H9 (cell line): Measurements from ENCODE around the gene RPL35. TPM values are rescaled to one million over a fixed set of nuclear protein-coding genes. Genes with fewer than 3 reads are reported as not detected.

ENCODE experiments used
- DNase-seq: peaks from one replicate; pipeline ENCODE4 v3.0.0-alpha.2; 2017
- H2AFZ ChIP-seq: one replicate; pipeline ENCODE4 v1.6.1; 2013; ENCODE audit warnings: mild to moderate bottlenecking, low read length, control low read depth, moderate library complexity
- H2AK5ac ChIP-seq: 2 replicates; pipeline ENCODE4 v1.6.1; 2013; ENCODE audit warnings: low read length, control low read depth, mixed read lengths; ENCODE audit not compliant: insufficient read length
- H2BK120ac ChIP-seq: one replicate; pipeline ENCODE4 v1.6.1; 2013; ENCODE audit warnings: low read depth, mild to moderate bottlenecking, low read length, control low read depth, inconsistent platforms; ENCODE audit not compliant: poor library complexity, severe bottlenecking
- H2BK12ac ChIP-seq: 2 replicates; pipeline ENCODE4 v1.6.1; 2013; ENCODE audit warnings: low read length, control low read depth, mixed read lengths, low read depth; ENCODE audit not compliant: insufficient read length
- H2BK15ac ChIP-seq: 2 replicates; pipeline ENCODE4 v1.6.1; 2013; ENCODE audit warnings: low read depth, low read length, control low read depth
- H2BK20ac ChIP-seq: one replicate; pipeline ENCODE4 v1.6.1; 2013; ENCODE audit warnings: low read depth, mild to moderate bottlenecking, low read length, control low read depth, inconsistent platforms; ENCODE audit not compliant: poor library complexity, severe bottlenecking
- H2BK5ac ChIP-seq: 2 replicates; pipeline ENCODE4 v1.6.1; 2013; ENCODE audit warnings: low read length, control low read depth, mixed read lengths; ENCODE audit not compliant: insufficient read length
- H3K14ac ChIP-seq: 2 replicates; pipeline ENCODE4 v1.6.1; 2013; ENCODE audit warnings: low read length, control low read depth; ENCODE audit not compliant: insufficient read depth
- H3K18ac ChIP-seq: 2 replicates; pipeline ENCODE4 v1.6.1; 2013; ENCODE audit warnings: low read depth, mild to moderate bottlenecking, mixed read lengths, low read length, control low read depth; ENCODE audit not compliant: insufficient read length
- H3K23ac ChIP-seq: 2 replicates; pipeline ENCODE4 v1.6.1; 2013; ENCODE audit warnings: low read length, control low read depth, mixed read lengths, low read depth; ENCODE audit not compliant: insufficient read length
- H3K23me2 ChIP-seq: 2 replicates; pipeline ENCODE4 v1.6.1; 2013; ENCODE audit warnings: low read depth, mild to moderate bottlenecking, mixed read lengths, low read length, control low read depth; ENCODE audit not compliant: insufficient read length, poor library complexity, severe bottlenecking
- H3K27ac ChIP-seq: 2 replicates; pipeline ENCODE4 v1.5.1; 2013; ENCODE audit warnings: low read length, control low read depth, mixed read lengths, low read depth; ENCODE audit not compliant: insufficient read length
- H3K27me3 ChIP-seq: 2 replicates; pipeline ENCODE4 v1.6.1; 2013; ENCODE audit warnings: low read length, control low read depth, inconsistent platforms; ENCODE audit not compliant: insufficient read depth
- H3K4ac ChIP-seq: 2 replicates; pipeline ENCODE4 v1.6.1; 2013; ENCODE audit warnings: low read depth, mild to moderate bottlenecking, control low read depth, inconsistent platforms, low read length, moderate library complexity
- H3K4me1 ChIP-seq: 2 replicates; pipeline ENCODE4 v1.6.1; 2013; ENCODE audit warnings: low read length, control low read depth, inconsistent platforms; ENCODE audit not compliant: insufficient read depth
- H3K4me2 ChIP-seq: 2 replicates; pipeline ENCODE4 v1.6.1; 2013; ENCODE audit warnings: low read length, control low read depth, mixed read lengths; ENCODE audit not compliant: insufficient read length, insufficient read depth
- H3K56ac ChIP-seq: 2 replicates; pipeline ENCODE4 v1.6.1; 2013; ENCODE audit warnings: low read depth, mild to moderate bottlenecking, mixed read lengths, low read length, control low read depth; ENCODE audit not compliant: insufficient read length
- H3K79me1 ChIP-seq: 2 replicates; pipeline ENCODE4 v1.6.1; 2013; ENCODE audit warnings: low read depth, mild to moderate bottlenecking, moderate library complexity, low read length, control low read depth, inconsistent platforms; ENCODE audit not compliant: insufficient read depth, poor library complexity, severe bottlenecking
- H3K79me2 ChIP-seq: 2 replicates; pipeline ENCODE4 v1.6.1; 2013; ENCODE audit warnings: low read length, control low read depth, inconsistent platforms; ENCODE audit not compliant: insufficient read depth
- H3K9ac ChIP-seq: 2 replicates; pipeline ENCODE4 v1.6.1; 2013; ENCODE audit warnings: low read length, control low read depth, mixed read lengths; ENCODE audit not compliant: insufficient read length; ENCODE audit errors: extremely low read depth
- H3K9me3 ChIP-seq: one replicate; pipeline ENCODE4 v1.6.1; 2013; ENCODE audit warnings: low read depth, low read length, inconsistent platforms; ENCODE audit not compliant: control insufficient read depth
- H3T11ph ChIP-seq: one replicate; pipeline ENCODE4 v1.6.1; 2013; ENCODE audit warnings: mild to moderate bottlenecking, low read length, control low read depth, inconsistent platforms
- H4K20me1 ChIP-seq: one replicate; pipeline ENCODE4 v1.6.1; 2013; ENCODE audit not compliant: control insufficient read depth, insufficient read length, insufficient read depth
- H4K5ac ChIP-seq: 2 replicates; pipeline ENCODE4 v1.6.1; 2013; ENCODE audit warnings: low read depth, mild to moderate bottlenecking, mixed read lengths, low read length, control low read depth; ENCODE audit not compliant: insufficient read length
- H4K8ac ChIP-seq: replicated peaks from 2 replicates; pipeline ENCODE4 v1.6.1; 2013; ENCODE audit warnings: low read length, control low read depth, mixed read lengths, low read depth; ENCODE audit not compliant: insufficient read length
- H4K91ac ChIP-seq: 2 replicates; pipeline ENCODE4 v1.6.1; 2013; ENCODE audit warnings: low read depth, mild to moderate bottlenecking, moderate library complexity, mixed read lengths, low read length, control low read depth; ENCODE audit not compliant: insufficient read length
- H3K27ac Mint-ChIP-seq, 3 experiments: 2 replicates in 2 of 3; 3 replicates in 1 of 3; pipeline ENCODE4 v1.8.0; 2020 to 2021; ENCODE audit warnings: mixed read lengths in 3 of 3, mild to moderate bottlenecking in 1 of 3, moderate library complexity in 1 of 3
- H3K27me3 Mint-ChIP-seq: 2 replicates; pipeline ENCODE4 v1.8.0; 2021; ENCODE audit warnings: low read depth, mild to moderate bottlenecking, moderate library complexity, mixed read lengths
- H3K36me3 Mint-ChIP-seq, 3 experiments: 2 replicates in 2 of 3; 3 replicates in 1 of 3; pipeline ENCODE4 v1.8.0; 2020 to 2021; ENCODE audit warnings: low read depth in 3 of 3, mixed read lengths in 3 of 3; ENCODE audit not compliant: insufficient read depth in 1 of 3
- H3K4me1 Mint-ChIP-seq, 2 experiments: 2 replicates each; pipeline ENCODE4 v1.8.0; 2020; ENCODE audit warnings: mixed read lengths in 2 of 2
- H3K4me3 Mint-ChIP-seq, 2 experiments: 2 replicates in 1 of 2; 3 replicates in 1 of 2; pipeline ENCODE4 v1.8.0; 2020 to 2021; ENCODE audit warnings: mild to moderate bottlenecking in 2 of 2, mixed read lengths in 2 of 2, moderate library complexity in 1 of 2
- H3K9me3 Mint-ChIP-seq, 2 experiments: 2 replicates in 1 of 2; 3 replicates in 1 of 2; pipeline ENCODE4 v1.8.0; 2020; ENCODE audit warnings: mild to moderate bottlenecking in 2 of 2, mixed read lengths in 2 of 2, moderate library complexity in 1 of 2
- WGBS: extraction: QIAGEN DNeasy Blood & Tissue Kit; methylation state at CpG from one replicate; pipeline ENCODE4 v1.1.7; 2013; ENCODE audit warnings: missing lambda C conversion rate, low lambda C conversion rate, mixed read lengths; ENCODE audit not compliant: insufficient read length; ENCODE audit errors: extremely low coverage; 5-methylcytosine and 5-hydroxymethylcytosine counted together
- total RNA-seq: library from RNA; stranded (reverse); gene quantifications from 2 replicates; pipeline ENCODE4 v1.2.1, GENCODE V29; 2021
- TF ChIP-seq, protein P1 (sequence below): fragments of 200-600 bp; sonication (generic); conservative IDR thresholded peaks from 3 replicates; pipeline ENCODE4 v1.8.0; 2021; ENCODE audit warnings: antibody characterized with exemption, mild to moderate bottlenecking

Gene RPL35
- total RNA-seq, 1 experiment from 2014 or later, result 1,840 TPM

DNA sequence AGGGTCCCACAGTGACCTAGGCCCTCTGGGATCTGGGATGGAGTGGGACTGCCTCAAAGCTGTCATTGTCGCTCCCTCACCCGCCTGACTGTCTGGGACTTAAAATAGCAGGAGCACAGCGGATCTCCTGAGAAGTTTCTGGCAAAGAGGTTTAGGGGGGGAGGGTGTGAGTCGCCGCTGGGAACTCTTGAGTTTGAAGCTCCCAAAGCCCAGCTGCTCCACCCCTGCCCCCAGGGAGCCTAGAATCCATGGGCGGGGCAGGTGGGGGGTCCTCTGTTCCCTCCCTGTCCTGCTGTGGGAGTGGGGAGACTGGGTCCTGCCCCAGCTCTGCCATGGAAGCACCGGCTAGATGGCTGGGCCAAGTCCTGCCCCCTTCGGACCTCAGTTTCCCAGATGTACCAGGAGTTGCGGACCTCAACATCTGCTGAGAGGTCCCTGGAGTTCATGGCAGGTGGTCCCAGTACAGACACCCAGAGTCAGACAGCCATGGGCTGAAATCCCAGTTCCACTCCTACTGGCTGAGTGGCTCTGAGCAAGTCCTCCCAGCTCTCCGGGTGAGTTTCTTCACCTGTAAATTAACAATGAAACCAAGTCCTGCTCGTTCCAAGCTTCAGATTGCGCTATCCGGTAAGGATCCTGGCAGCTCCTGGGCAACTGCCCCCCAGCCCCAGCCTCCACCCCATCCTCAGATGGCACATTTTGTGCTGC is 9.5 kb downstream of the RPL35 start:
- Histone ChIP-seq H3K79me2 (no peaks in the 10 kb centered on the region), H3K18ac (no peak overlapping the region), H3K56ac (no peak overlapping the region), H2BK20ac (no peak overlapping the region), H3K4me1 (peaks cover 3% of the 10 kb centered on the region; the same call in 1 of the 2 replicates), H2AFZ (no peak overlapping the region), H3K27me3 (no peaks in the 10 kb centered on the region), H4K20me1 (no peaks in the 10 kb centered on the region), H3K23ac (no peak overlapping the region), H4K91ac (no peak overlapping the region), H3K4me2 (peak overlapping the region; percentile 54), H3K9me3 (no peaks in the 10 kb centered on the region), H4K5ac (no peak overlapping the region), H3K79me1 (no peaks in the 10 kb centered on the region), H3K9ac (no peak overlapping the region), H2AK5ac (no peak overlapping the region), H4K8ac (no peak overlapping the region), H2BK15ac (no peak overlapping the region), H2BK12ac (no peak overlapping the region), H3K23me2 (peaks cover 3% of the 10 kb centered on the region), H3K14ac (no peak overlapping the region), H2BK120ac (no peak overlapping the region), H3K27ac (no peak overlapping the region), H3K4ac (no peak overlapping the region), H2BK5ac (no peak overlapping the region), H3T11ph (no peak overlapping the region)
- Mint-ChIP-seq H3K4me3 (peak overlapping the region; percentile 67 to 81; a peak in 4 of 5 replicates), H3K27me3 (no peaks in the 10 kb centered on the region; the same call in 1 of the 2 replicates), H3K36me3 (peaks cover 2 to 7% (median 5%) of the 10 kb centered on the region in 3 experiments; a peak in 6 of 7 replicates), H3K9me3 (no peaks in the 10 kb centered on the region), H3K4me1 (peaks cover 4 to 15% of the 10 kb centered on the region in 2 experiments), H3K27ac (no peak overlapping the region)
- DNase-seq, result no peak
- TF ChIP-seq, protein P1, sequence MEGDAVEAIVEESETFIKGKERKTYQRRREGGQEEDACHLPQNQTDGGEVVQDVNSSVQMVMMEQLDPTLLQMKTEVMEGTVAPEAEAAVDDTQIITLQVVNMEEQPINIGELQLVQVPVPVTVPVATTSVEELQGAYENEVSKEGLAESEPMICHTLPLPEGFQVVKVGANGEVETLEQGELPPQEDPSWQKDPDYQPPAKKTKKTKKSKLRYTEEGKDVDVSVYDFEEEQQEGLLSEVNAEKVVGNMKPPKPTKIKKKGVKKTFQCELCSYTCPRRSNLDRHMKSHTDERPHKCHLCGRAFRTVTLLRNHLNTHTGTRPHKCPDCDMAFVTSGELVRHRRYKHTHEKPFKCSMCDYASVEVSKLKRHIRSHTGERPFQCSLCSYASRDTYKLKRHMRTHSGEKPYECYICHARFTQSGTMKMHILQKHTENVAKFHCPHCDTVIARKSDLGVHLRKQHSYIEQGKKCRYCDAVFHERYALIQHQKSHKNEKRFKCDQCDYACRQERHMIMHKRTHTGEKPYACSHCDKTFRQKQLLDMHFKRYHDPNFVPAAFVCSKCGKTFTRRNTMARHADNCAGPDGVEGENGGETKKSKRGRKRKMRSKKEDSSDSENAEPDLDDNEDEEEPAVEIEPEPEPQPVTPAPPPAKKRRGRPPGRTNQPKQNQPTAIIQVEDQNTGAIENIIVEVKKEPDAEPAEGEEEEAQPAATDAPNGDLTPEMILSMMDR, result no peak
- no CpG with 5 or more reads among the region's 13 CpGs for WGBS
